Gastroesophageal sphincter (tissue), 3 donors: Measurements from ENCODE around the gene GMFB.

Experiments used
- EP300 ChIP-seq: sonication (generic); formaldehyde crosslinking; IDR thresholded peaks from one replicate; pipeline ENCODE4 v1.6.1; 2017; ENCODE audit warnings: antibody characterized with exemption, mild to moderate bottlenecking
- POLR2A ChIP-seq, 2 donors: fragments of 450-650 bp; IDR thresholded peaks; one replicate each; pipeline ENCODE4 v1.6.1; 2017; ENCODE audit warnings: antibody characterized with exemption in 2 of 2, mild to moderate bottlenecking in 2 of 2, moderate library complexity in 1 of 2
- POLR2AphosphoS5 ChIP-seq: sonication (generic); formaldehyde crosslinking; IDR thresholded peaks from one replicate; pipeline ENCODE4 v1.6.1; 2017; ENCODE audit warnings: antibody characterized with exemption
- TF ChIP-seq, protein P1 (sequence below), 4 experiments: fragments of 200-600 bp in 2 of 4; fragments of 450-650 bp in 2 of 4; sonication (generic) in 1 of 4; IDR thresholded peaks; one replicate each; pipeline ENCODE4 v1.5.1; 2017 to 2019; ENCODE audit warnings: antibody characterized with exemption in 4 of 4, mild to moderate bottlenecking in 2 of 4, moderate library complexity in 2 of 4

- TF ChIP-seq, protein P1, sequence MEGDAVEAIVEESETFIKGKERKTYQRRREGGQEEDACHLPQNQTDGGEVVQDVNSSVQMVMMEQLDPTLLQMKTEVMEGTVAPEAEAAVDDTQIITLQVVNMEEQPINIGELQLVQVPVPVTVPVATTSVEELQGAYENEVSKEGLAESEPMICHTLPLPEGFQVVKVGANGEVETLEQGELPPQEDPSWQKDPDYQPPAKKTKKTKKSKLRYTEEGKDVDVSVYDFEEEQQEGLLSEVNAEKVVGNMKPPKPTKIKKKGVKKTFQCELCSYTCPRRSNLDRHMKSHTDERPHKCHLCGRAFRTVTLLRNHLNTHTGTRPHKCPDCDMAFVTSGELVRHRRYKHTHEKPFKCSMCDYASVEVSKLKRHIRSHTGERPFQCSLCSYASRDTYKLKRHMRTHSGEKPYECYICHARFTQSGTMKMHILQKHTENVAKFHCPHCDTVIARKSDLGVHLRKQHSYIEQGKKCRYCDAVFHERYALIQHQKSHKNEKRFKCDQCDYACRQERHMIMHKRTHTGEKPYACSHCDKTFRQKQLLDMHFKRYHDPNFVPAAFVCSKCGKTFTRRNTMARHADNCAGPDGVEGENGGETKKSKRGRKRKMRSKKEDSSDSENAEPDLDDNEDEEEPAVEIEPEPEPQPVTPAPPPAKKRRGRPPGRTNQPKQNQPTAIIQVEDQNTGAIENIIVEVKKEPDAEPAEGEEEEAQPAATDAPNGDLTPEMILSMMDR (IDR thresholded peaks at IDR 0.05), result no peak
- TF ChIP-seq EP300, result no peak
- no peak for TF ChIP-seq POLR2A (IDR thresholded peaks at IDR 0.05)
- TF ChIP-seq POLR2AphosphoS5, result no peak
These were observed 60.9 kb downstream of the GMFB start for GRCh38 chr14:54427871-54428270.
